DOHH2 (cell line): ENCODE measurements around the gene NID1.

ENCODE experiments used
- H3F3A ChIP-seq: fragments of 200-600 bp; sonication (generic), shearing (Covaris generic); 2 replicates; pipeline ENCODE4 v1.6.0; 2016; ENCODE audit warnings: antibody characterized with exemption, mild to moderate bottlenecking; ENCODE audit not compliant: control insufficient read depth, insufficient read depth
- H3K27ac ChIP-seq: fragments of 200-600 bp; sonication (generic); 2 replicates; pipeline ENCODE4 v1.5.1; 2014; ENCODE audit warnings: low read depth, mild to moderate bottlenecking, low read length, moderate library complexity
- H3K27me3 ChIP-seq: fragments of 200-600 bp; sonication (generic); 2 replicates; pipeline ENCODE4 v1.6.1; 2014; ENCODE audit warnings: mild to moderate bottlenecking, low read length, mixed read lengths; ENCODE audit not compliant: control insufficient read depth
- H3K36me3 ChIP-seq: fragments of 200-600 bp; sonication (generic); 2 replicates; pipeline ENCODE4 v1.6.1; 2014; ENCODE audit warnings: mild to moderate bottlenecking, low read length, moderate library complexity, mixed read lengths; ENCODE audit not compliant: control insufficient read depth
- H3K4me1 ChIP-seq: fragments of 200-600 bp; sonication (generic); 2 replicates; pipeline ENCODE4 v1.6.1; 2014; ENCODE audit warnings: mild to moderate bottlenecking, low read length, mixed read lengths; ENCODE audit not compliant: control insufficient read depth
- H3K4me2 ChIP-seq: fragments of 200-600 bp; sonication (generic); 2 replicates; pipeline ENCODE4 v1.6.0; 2014; ENCODE audit warnings: mild to moderate bottlenecking, low read length, moderate library complexity
- H3K4me3 ChIP-seq: fragments of 200-600 bp; sonication (generic); 2 replicates; pipeline ENCODE4 v1.5.1; 2014; ENCODE audit warnings: mild to moderate bottlenecking, low read length, mixed read lengths
- H3K79me2 ChIP-seq: fragments of 200-600 bp; sonication (generic); 2 replicates; pipeline ENCODE4 v1.6.1; 2014; ENCODE audit warnings: mild to moderate bottlenecking, low read length, mixed read lengths; ENCODE audit not compliant: control insufficient read depth
- H3K9me2 ChIP-seq: fragments of 200-600 bp; sonication (generic); replicated peaks from 2 replicates; pipeline ENCODE4 v1.6.1; 2014; ENCODE audit warnings: mild to moderate bottlenecking, low read length, mixed read lengths; ENCODE audit not compliant: control insufficient read depth
- H3K9me3 ChIP-seq: fragments of 200-600 bp; sonication (generic); 2 replicates; pipeline ENCODE4 v1.6.1; 2014; ENCODE audit warnings: antibody characterized with exemption, low read length, mixed read lengths; ENCODE audit not compliant: control insufficient read depth, insufficient read depth
- H4K20me1 ChIP-seq: fragments of 200-600 bp; sonication (generic); 2 replicates; pipeline ENCODE4 v1.6.0; 2014; ENCODE audit warnings: low read depth, mild to moderate bottlenecking, antibody characterized with exemption, low read length, moderate library complexity; ENCODE audit not compliant: control insufficient read depth, insufficient read depth
- EZH2phosphoT487 ChIP-seq: fragments of 200-600 bp; sonication (generic); IDR thresholded peaks from 2 replicates; pipeline ENCODE4 v1.6.1; 2017; ENCODE audit warnings: borderline replicate concordance, mild to moderate bottlenecking, antibody characterized with exemption, low read length, moderate library complexity, mixed read lengths
- TF ChIP-seq, protein P1 (sequence below): fragments of 200-600 bp; sonication (generic); IDR thresholded peaks from one replicate; pipeline ENCODE4 v1.5.1; 2014; ENCODE audit warnings: antibody characterized with exemption, mild to moderate bottlenecking, low read depth, low read length; ENCODE audit not compliant: poor library complexity, severe bottlenecking

NID1 gene

DNA sequence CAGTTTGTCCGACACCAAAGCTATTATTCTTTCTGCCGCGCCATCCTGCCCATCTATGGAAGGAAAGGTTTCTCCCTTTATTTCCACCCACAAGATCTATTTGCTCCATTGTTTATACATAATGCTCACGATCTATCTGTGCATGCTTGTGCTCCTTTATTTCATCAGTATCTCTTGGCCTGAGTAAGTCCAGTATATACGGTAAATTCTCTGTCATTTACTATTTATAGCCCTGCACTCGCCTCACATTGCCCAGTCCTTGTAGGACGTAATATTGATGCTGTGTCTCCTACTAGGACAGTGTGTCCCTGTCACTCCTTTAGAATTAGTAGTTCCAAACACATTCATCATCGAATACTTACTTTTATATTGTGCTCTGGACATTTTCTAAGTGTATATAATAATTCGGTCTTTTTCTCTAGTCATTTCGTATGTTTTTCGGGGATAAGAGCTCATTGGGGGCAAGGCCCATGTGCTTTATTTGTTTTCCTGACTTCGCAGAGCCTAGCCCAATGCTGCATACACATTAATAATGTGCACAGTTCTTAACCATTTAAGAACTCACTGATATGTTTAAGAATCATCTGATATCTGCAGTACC, 3.1 kb upstream of the NID1 start:
- Histone ChIP-seq H3K27me3 (no peaks in the 10 kb centered on the region), H3K36me3 (no peaks in the 10 kb centered on the region), H4K20me1 (no peaks in the 10 kb centered on the region), H3K9me3 (no peaks in the 10 kb centered on the region), H3K4me3 (no peak overlapping the region), H3K9me2 (no peaks in the 10 kb centered on the region), H3K27ac (no peak overlapping the region), H3F3A (no peaks in the 10 kb centered on the region), H3K79me2 (no peaks in the 10 kb centered on the region), H3K4me2 (no peak overlapping the region), H3K4me1 (peaks cover 7% of the 10 kb centered on the region)
- TF ChIP-seq, protein P1, sequence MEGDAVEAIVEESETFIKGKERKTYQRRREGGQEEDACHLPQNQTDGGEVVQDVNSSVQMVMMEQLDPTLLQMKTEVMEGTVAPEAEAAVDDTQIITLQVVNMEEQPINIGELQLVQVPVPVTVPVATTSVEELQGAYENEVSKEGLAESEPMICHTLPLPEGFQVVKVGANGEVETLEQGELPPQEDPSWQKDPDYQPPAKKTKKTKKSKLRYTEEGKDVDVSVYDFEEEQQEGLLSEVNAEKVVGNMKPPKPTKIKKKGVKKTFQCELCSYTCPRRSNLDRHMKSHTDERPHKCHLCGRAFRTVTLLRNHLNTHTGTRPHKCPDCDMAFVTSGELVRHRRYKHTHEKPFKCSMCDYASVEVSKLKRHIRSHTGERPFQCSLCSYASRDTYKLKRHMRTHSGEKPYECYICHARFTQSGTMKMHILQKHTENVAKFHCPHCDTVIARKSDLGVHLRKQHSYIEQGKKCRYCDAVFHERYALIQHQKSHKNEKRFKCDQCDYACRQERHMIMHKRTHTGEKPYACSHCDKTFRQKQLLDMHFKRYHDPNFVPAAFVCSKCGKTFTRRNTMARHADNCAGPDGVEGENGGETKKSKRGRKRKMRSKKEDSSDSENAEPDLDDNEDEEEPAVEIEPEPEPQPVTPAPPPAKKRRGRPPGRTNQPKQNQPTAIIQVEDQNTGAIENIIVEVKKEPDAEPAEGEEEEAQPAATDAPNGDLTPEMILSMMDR = no peak
- no peak for TF ChIP-seq EZH2phosphoT487

DNA sequence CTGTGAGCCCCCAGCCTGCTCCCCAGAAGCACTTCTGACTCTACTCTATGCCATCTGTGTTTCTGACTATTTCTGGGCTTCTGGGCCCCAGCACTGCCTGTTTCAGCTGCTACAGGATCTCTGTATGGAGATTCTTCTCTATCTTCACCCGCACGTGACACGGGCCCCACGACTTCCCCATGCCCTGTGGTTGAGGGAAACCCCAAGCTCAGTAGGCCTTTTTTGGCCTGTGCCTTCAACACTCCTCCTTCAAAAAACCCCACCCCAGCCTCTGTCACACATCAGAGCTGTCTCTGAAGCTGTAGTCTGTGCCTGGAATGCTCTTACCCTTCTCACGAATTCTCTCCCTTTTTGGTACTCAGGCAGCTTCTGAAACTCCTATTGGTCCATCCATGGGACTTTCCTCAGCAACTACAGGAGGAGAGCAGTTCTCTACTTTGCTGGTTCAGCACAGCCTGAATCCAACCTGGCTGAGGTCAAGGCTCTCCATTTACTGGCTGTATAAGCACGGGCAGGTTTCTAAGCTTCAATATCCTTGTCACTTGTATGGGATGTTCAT, 2.0 kb upstream of the NID1 start:
- Histone ChIP-seq H3K36me3 (no peaks in the 10 kb centered on the region), H3K9me2 (no peaks in the 10 kb centered on the region), H3K27me3 (no peaks in the 10 kb centered on the region), H3K4me2 (0 out of 2 replicates have a peak overlapping the region, but pooled peaks have one; percentile 1), H3K4me1 (peaks cover 7% of the 10 kb centered on the region), H3K79me2 (no peaks in the 10 kb centered on the region), H4K20me1 (no peaks in the 10 kb centered on the region), H3K27ac (no peak overlapping the region), H3F3A (no peaks in the 10 kb centered on the region), H3K9me3 (no peaks in the 10 kb centered on the region), H3K4me3 (no peak overlapping the region)
- TF ChIP-seq EZH2phosphoT487 = no peak
- TF ChIP-seq, protein P1 = no peak

DNA sequence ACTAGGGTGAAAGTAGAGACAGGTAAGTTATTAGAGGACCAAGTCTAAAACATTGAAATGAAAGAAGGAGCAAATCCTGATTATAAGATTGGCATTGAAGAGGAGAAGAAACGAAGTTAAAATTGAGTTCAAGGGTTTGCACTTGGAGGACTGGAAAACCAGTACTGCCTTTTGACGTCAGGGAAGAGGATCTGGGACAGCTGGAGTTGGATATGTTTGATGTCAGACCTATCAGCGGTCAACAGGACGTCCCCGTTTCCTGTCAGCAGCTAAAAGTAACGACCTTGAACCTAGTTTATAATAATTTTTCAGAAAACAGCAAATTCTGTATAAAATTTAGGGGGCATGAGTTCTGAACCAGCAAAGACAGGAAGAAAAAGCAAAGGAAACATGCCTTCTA, 1.2 kb upstream of the NID1 start:
- Histone ChIP-seq H3K36me3 (no peaks in the 10 kb centered on the region), H3K9me3 (no peaks in the 10 kb centered on the region), H3K4me2 (no peak overlapping the region), H4K20me1 (no peaks in the 10 kb centered on the region), H3F3A (no peaks in the 10 kb centered on the region), H3K27me3 (no peaks in the 10 kb centered on the region), H3K9me2 (no peaks in the 10 kb centered on the region), H3K4me3 (no peak overlapping the region), H3K27ac (no peak overlapping the region), H3K79me2 (no peaks in the 10 kb centered on the region), H3K4me1 (peaks cover 7% of the 10 kb centered on the region)
- TF ChIP-seq, protein P1 = no peak
- TF ChIP-seq EZH2phosphoT487 = no peak
